ENCODE results near the gene RAP1B. TPM values are rescaled to one million over a fixed set of nuclear protein-coding genes. Genes with fewer than 3 reads are reported as not detected.

The RAP1B gene
- total and polyA plus RNA-seq, 2 of the 4 experiments (the other 2 are of a cell fraction), result 159 to 200 TPM

DNA sequence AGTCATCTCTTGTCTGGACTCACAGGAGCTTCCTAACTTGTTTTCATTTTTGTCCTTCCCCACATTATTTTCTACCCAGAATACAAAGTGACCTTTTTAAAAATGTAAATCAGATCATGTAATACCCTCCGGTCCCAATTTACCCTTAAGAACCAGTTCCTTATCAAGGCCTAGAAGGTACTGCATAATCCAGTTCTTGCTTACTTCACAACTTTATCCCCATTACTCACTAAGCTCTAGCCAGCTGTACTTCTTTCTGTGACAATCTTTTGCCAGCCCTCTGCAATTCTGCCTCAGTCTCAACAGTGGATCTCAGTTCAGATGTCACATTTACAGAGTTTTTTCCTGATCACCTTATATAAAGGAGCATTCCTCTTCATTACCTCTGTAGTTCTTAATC, 11.6 kb downstream of the RAP1B start:
- no peak overlapping the region for H4K8ac ChIP-seq (ENCODE audit: low read depth in 2 of 2, low read length in 2 of 2)
- ChIA-PET POLR2A (ENCODE audit: unreplicated experiment) (no interaction called here), CTCF (interaction anchor here (1.2 to 1.6 kb wide), 2 partner anchors 10 to 28 kb away, joined by 3 read pairs; no protein-coding TSS in a partner anchor)
- no peak overlapping the region for H3K4me3 ChIP-seq (ENCODE audit: insufficient read depth, low read depth, low read length)
- no peak overlapping the region for H2AFZ ChIP-seq (replicated peaks; ENCODE audit: low read length, poor library complexity)
- intact Hi-C loops (cut with micrococcal nuclease) (no loop called here), dilution Hi-C loops (cut with HindIII; ENCODE audit: low sequenced_read_pairs, unreplicated experiment) (no loop called here), in situ Hi-C loops (cut with MboI; ENCODE audit: low sequenced_read_pairs) (no loop called here)
- H2BK15ac ChIP-seq (ENCODE audit: low read depth, low read length), result no peak overlapping the region
- H3K9ac ChIP-seq (ENCODE audit: low read depth, low read length), result no peak overlapping the region
- no peak overlapping the region for H3K56ac ChIP-seq (ENCODE audit: extremely low read depth, insufficient read depth, low read length)
- no TSS peak for BruUV-seq (replicated peaks)
- 100% methylated on average over 1 of the region's 1 CpG; no CpG with 5 or more reads in 1 of the 2 experiments for WGBS, 2 experiments (ENCODE audit: extremely low coverage in 2 of 2, insufficient read length in 1 of 2)
- 0 out of 2 replicates have a peak overlapping the region, but pooled peaks have one; percentile 12 for H3K23ac ChIP-seq (ENCODE audit: low read depth, low read length)
- H3K14ac ChIP-seq (replicated peaks; ENCODE audit: low read depth, low read length), result no peak overlapping the region
- H3K27me3 ChIP-seq (ENCODE audit: control insufficient read depth, insufficient read depth, low read length), result no peaks in the 10 kb centered on the region
- H3K4me2 ChIP-seq (ENCODE audit: low read depth, low read length), result no peak overlapping the region
- no peak overlapping the region for H4K91ac ChIP-seq (ENCODE audit: insufficient read depth, low read depth, low read length)
- H3K4me1 ChIP-seq (ENCODE audit: control insufficient read depth, insufficient read depth, low read length), result peaks cover 19% of the 10 kb centered on the region
- TF ChIP-seq MXI1 (IDR thresholded peaks at IDR 0.05; ENCODE audit: borderline replicate concordance, low read depth, low read length), result no peak
- no peak for TF ChIP-seq CEBPB (IDR thresholded peaks at IDR 0.05; ENCODE audit: low read depth, low read length)
- no peak for TF ChIP-seq CHD1 (IDR thresholded peaks at IDR 0.05; ENCODE audit: low read depth, low read length)
- no peak for TF ChIP-seq NFE2L2 (IDR thresholded peaks at IDR 0.05; ENCODE audit: low read depth, low read length)
- no peak for TF ChIP-seq SMC3 (IDR thresholded peaks at IDR 0.05; ENCODE audit: low read depth, low read length)
- no peak for TF ChIP-seq BHLHE40 (IDR thresholded peaks at IDR 0.05; ENCODE audit: low read depth, low read length)
- TF ChIP-seq RFX5 (IDR thresholded peaks at IDR 0.05; ENCODE audit: low read depth, low read length), result no peak
- no peak for TF ChIP-seq RCOR1 (IDR thresholded peaks at IDR 0.05; ENCODE audit: insufficient replicate concordance, low read length)
- TF ChIP-seq, protein P1, sequence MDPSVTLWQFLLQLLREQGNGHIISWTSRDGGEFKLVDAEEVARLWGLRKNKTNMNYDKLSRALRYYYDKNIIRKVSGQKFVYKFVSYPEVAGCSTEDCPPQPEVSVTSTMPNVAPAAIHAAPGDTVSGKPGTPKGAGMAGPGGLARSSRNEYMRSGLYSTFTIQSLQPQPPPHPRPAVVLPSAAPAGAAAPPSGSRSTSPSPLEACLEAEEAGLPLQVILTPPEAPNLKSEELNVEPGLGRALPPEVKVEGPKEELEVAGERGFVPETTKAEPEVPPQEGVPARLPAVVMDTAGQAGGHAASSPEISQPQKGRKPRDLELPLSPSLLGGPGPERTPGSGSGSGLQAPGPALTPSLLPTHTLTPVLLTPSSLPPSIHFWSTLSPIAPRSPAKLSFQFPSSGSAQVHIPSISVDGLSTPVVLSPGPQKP (IDR thresholded peaks at IDR 0.05; ENCODE audit: borderline replicate concordance, low read depth, low read length), result no peak
- TF ChIP-seq CTCF (conservative IDR thresholded peaks at IDR 0.05; ENCODE audit: low read depth, low read length), result no peak
- TF ChIP-seq, protein P2, sequence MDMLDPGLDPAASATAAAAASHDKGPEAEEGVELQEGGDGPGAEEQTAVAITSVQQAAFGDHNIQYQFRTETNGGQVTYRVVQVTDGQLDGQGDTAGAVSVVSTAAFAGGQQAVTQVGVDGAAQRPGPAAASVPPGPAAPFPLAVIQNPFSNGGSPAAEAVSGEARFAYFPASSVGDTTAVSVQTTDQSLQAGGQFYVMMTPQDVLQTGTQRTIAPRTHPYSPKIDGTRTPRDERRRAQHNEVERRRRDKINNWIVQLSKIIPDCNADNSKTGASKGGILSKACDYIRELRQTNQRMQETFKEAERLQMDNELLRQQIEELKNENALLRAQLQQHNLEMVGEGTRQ (IDR thresholded peaks at IDR 0.05; ENCODE audit: low read depth, low read length), result no peak
- TF ChIP-seq POLR2A (IDR thresholded peaks at IDR 0.05; ENCODE audit: low read depth, low read length), result no peak
- no peak for TF ChIP-seq MAZ (IDR thresholded peaks at IDR 0.05; ENCODE audit: borderline replicate concordance, low read depth, low read length)
- no peak for TF ChIP-seq MAFK (IDR thresholded peaks at IDR 0.05; ENCODE audit: low read depth, low read length)
- no peak for TF ChIP-seq FOS (IDR thresholded peaks at IDR 0.05; ENCODE audit: low read depth, low read length)
- no peak for TF ChIP-seq RAD21 (IDR thresholded peaks at IDR 0.05; ENCODE audit: low read length)
- H2AK9ac ChIP-seq (replicated peaks; ENCODE audit: low read depth, low read length, poor library complexity), result no peak overlapping the region
- DNase-seq (no peak), ATAC-seq (ENCODE audit: low read depth) (0 out of 2 replicates have a peak, but pooled peaks have one; percentile 18)
- H3K4ac ChIP-seq (ENCODE audit: low read depth, low read length), result no peak overlapping the region
- no peak overlapping the region for H2BK120ac ChIP-seq (ENCODE audit: low read depth, low read length)
- peaks cover 13% of the 10 kb centered on the region for H3K9me1 ChIP-seq (ENCODE audit: insufficient read depth, low read length)
- peaks cover 7% of the 10 kb centered on the region for H3K36me3 ChIP-seq (ENCODE audit: control insufficient read depth, insufficient read depth, low read length)
- no peak overlapping the region for H2AK5ac ChIP-seq (ENCODE audit: low read depth, low read length)
- H4K20me1 ChIP-seq (ENCODE audit: insufficient read depth, low read length), result peaks cover 92% of the 10 kb centered on the region
- H4K5ac ChIP-seq (ENCODE audit: low read depth, low read length), result no peak overlapping the region
- H2BK20ac ChIP-seq (ENCODE audit: low read depth, low read length), result no peak overlapping the region
- no peak overlapping the region for H3K27ac ChIP-seq (ENCODE audit: insufficient read depth, low read length)
- H3K18ac ChIP-seq (ENCODE audit: low read depth, low read length), result no peak overlapping the region; the same call in 1 of the 2 replicates
- peaks cover 0 to 38% of the 10 kb centered on the region in 2 experiments; a peak in 2 of 4 replicates for H3K79me1 ChIP-seq (ENCODE audit: low read depth in 1 of 2, low read length in 2 of 2)
- peak overlapping the region; percentile 73 for H2BK5ac ChIP-seq (ENCODE audit: low read depth, low read length, poor library complexity, severe bottlenecking)
- H3K9me3 ChIP-seq (ENCODE audit: control insufficient read depth, insufficient read depth, low read length), result no peaks in the 10 kb centered on the region

Data from IMR-90 (cell line).